Activated naive CD8-positive, alpha-beta T cell treated with anti-CD3 and anti-CD28 coated beads for 36 hours (primary cell): ENCODE results near the gene KRT39. TPM values are rescaled to one million over a fixed set of nuclear protein-coding genes. Genes with fewer than 3 reads are reported as not detected.
A peak's percentile ranks its signal among the peaks of the same experiment; 100 is the strongest.

Experiments used
- DNase-seq: peaks from one replicate; pipeline ENCODE4 v3.0.0; 2021
- H3K27ac Mint-ChIP-seq: one replicate; pipeline ENCODE4 v1.8.0; 2022; ENCODE audit warnings: mild to moderate bottlenecking, moderate library complexity, mixed read lengths
- H3K27me3 Mint-ChIP-seq: one replicate; pipeline ENCODE4 v1.8.0; 2022; ENCODE audit warnings: mild to moderate bottlenecking, mixed read lengths
- H3K36me3 Mint-ChIP-seq: one replicate; pipeline ENCODE4 v1.8.0; 2021; ENCODE audit warnings: mild to moderate bottlenecking, mixed read lengths
- H3K4me1 Mint-ChIP-seq: one replicate; pipeline ENCODE4 v1.8.0; 2021; ENCODE audit warnings: mixed read lengths
- H3K4me3 Mint-ChIP-seq: one replicate; pipeline ENCODE4 v1.8.0; 2022; ENCODE audit warnings: mild to moderate bottlenecking, moderate library complexity, mixed read lengths
- H3K9me3 Mint-ChIP-seq: one replicate; pipeline ENCODE4 v1.8.0; 2022; ENCODE audit warnings: mixed read lengths
- total RNA-seq, 2 experiments: library from RNA; stranded (reverse); gene quantifications; one replicate each; pipeline ENCODE4 v1.2.3, GENCODE V29; 2021

KRT39 gene
- total RNA-seq, 2 experiments from 2014 or later, result not detected

- no peak overlapping the region for H3K27ac Mint-ChIP-seq
- no peak for DNase-seq
- H3K4me1 Mint-ChIP-seq, result peaks cover 12% of the 10 kb centered on the region
- H3K27me3 Mint-ChIP-seq, result peaks cover 32% of the 10 kb centered on the region
- no peaks in the 10 kb centered on the region for H3K36me3 Mint-ChIP-seq
- H3K9me3 Mint-ChIP-seq, result no peaks in the 10 kb centered on the region
- H3K4me3 Mint-ChIP-seq, result no peak overlapping the region
Observed at GRCh38 chr17:40910441-40910841, 56.3 kb downstream of the KRT39 start.

- Mint-ChIP-seq H3K4me3 (no peak overlapping the region), H3K4me1 (peaks cover 6% of the 10 kb centered on the region), H3K9me3 (no peaks in the 10 kb centered on the region), H3K27me3 (peaks cover 36% of the 10 kb centered on the region), H3K36me3 (no peaks in the 10 kb centered on the region), H3K27ac (no peak overlapping the region)
- DNase-seq, result no peak
Observed at GRCh38 chr17:40909755-40910154, 57.0 kb downstream of the KRT39 start.

GRCh38 chr17:40909351-40909750 lies 57.4 kb downstream of the KRT39 start:
- peak; percentile 67 for DNase-seq
- peaks cover 38% of the 10 kb centered on the region for H3K27me3 Mint-ChIP-seq

More at GRCh38 chr17:40909351-40909750, 57.4 kb downstream of the KRT39 start:
- no peaks in the 10 kb centered on the region for H3K36me3 Mint-ChIP-seq
- H3K4me3 Mint-ChIP-seq, result no peak overlapping the region
- H3K4me1 Mint-ChIP-seq, result peaks cover 5% of the 10 kb centered on the region
- H3K27ac Mint-ChIP-seq, result no peak overlapping the region
- H3K9me3 Mint-ChIP-seq, result no peaks in the 10 kb centered on the region

Other genes starting within 250 kb of the KRT39 start
- not detected for gene KRT25, start 211.6 kb downstream of the KRT39 start, total RNA-seq
- gene KRT26, start 194.7 kb downstream of the KRT39 start, total RNA-seq, result not detected
- not detected for gene KRT27, start 184.4 kb downstream of the KRT39 start, total RNA-seq
- not detected for gene KRT28, start 167.0 kb downstream of the KRT39 start, total RNA-seq
- gene KRT10, start 144.3 kb downstream of the KRT39 start, total RNA-seq, result 10 to 100 TPM; 41.9 to 48.6 TPM
- gene KRT12, start 99.7 kb downstream of the KRT39 start, total RNA-seq, result not detected
- gene KRT20, start 81.7 kb downstream of the KRT39 start, total RNA-seq, result not detected
- not detected for gene KRT23, start 29.3 kb downstream of the KRT39 start, total RNA-seq
- gene KRT40, start 17.4 kb upstream of the KRT39 start, total RNA-seq, result not detected
- not detected for gene KRTAP3-3, start 27.2 kb upstream of the KRT39 start, total RNA-seq
- not detected for gene KRTAP3-2, start 33.0 kb upstream of the KRT39 start, total RNA-seq
- gene KRTAP3-1, start 42.2 kb upstream of the KRT39 start, total RNA-seq, result not detected
- not detected for gene KRTAP1-5, start 60.3 kb upstream of the KRT39 start, total RNA-seq
- not detected for gene KRTAP1-4, start 63.2 kb upstream of the KRT39 start, total RNA-seq
- not detected for gene KRTAP1-3, start 67.9 kb upstream of the KRT39 start, total RNA-seq
- not detected for gene KRTAP1-1, start 74.5 kb upstream of the KRT39 start, total RNA-seq
- not detected for gene KRTAP2-1, start 80.4 kb upstream of the KRT39 start, total RNA-seq
- not detected for gene KRTAP2-2, start 88.3 kb upstream of the KRT39 start, total RNA-seq
- gene KRTAP2-3, start 93.2 kb upstream of the KRT39 start, total RNA-seq, result not detected
- not detected for gene KRTAP2-4, start 98.9 kb upstream of the KRT39 start, total RNA-seq
- gene KRTAP4-7, start 117.2 kb upstream of the KRT39 start, total RNA-seq, result not detected
- not detected for gene KRTAP4-8, start 131.2 kb upstream of the KRT39 start, total RNA-seq
- gene KRTAP4-16, start 135.3 kb upstream of the KRT39 start, total RNA-seq, result not detected
- gene KRTAP4-9, start 138.4 kb upstream of the KRT39 start, total RNA-seq, result not detected
- not detected for gene KRTAP4-11, start 151.4 kb upstream of the KRT39 start, total RNA-seq
- not detected for gene KRTAP4-12, start 157.2 kb upstream of the KRT39 start, total RNA-seq
- gene KRTAP4-6, start 173.6 kb upstream of the KRT39 start, total RNA-seq, result not detected
- gene KRTAP4-5, start 182.9 kb upstream of the KRT39 start, total RNA-seq, result not detected
- not detected for gene KRTAP4-4, start 193.8 kb upstream of the KRT39 start, total RNA-seq
- gene KRTAP4-3, start 201.3 kb upstream of the KRT39 start, total RNA-seq, result not detected
- gene KRTAP4-2, start 211.3 kb upstream of the KRT39 start, total RNA-seq, result not detected
- not detected for gene KRTAP4-1, start 218.0 kb upstream of the KRT39 start, total RNA-seq
- gene KRTAP9-1, start 222.9 kb upstream of the KRT39 start, total RNA-seq, result not detected